Muscle of arm (tissue), 12 donors: Measurements from ENCODE around the gene FAM20A. TPM values are rescaled to one million over a fixed set of nuclear protein-coding genes. Genes with fewer than 3 reads are reported as not detected.
"Not testable (repeated sequence)": the region's sequence is repeated elsewhere in the genome, so short reads cannot be mapped to it uniquely, and the experiment has no call there.

Experiments
- DNase-seq: peaks from one replicate; pipeline ENCODE4 v3.0.0-alpha.2; 2013
- polyA plus RNA-seq, 12 donors: library from polyadenylated mRNA; unstranded; fragments of 120-200 nt; gene quantifications; one replicate each; pipeline ENCODE4 v1.2.1, GENCODE V29; 2013; ENCODE audit not compliant: insufficient read length in 12 of 12

Gene FAM20A
- polyA plus RNA-seq, 12 donors: 5.3 to 12.9 (median 8.5) TPM; not detected in 1

DNA sequence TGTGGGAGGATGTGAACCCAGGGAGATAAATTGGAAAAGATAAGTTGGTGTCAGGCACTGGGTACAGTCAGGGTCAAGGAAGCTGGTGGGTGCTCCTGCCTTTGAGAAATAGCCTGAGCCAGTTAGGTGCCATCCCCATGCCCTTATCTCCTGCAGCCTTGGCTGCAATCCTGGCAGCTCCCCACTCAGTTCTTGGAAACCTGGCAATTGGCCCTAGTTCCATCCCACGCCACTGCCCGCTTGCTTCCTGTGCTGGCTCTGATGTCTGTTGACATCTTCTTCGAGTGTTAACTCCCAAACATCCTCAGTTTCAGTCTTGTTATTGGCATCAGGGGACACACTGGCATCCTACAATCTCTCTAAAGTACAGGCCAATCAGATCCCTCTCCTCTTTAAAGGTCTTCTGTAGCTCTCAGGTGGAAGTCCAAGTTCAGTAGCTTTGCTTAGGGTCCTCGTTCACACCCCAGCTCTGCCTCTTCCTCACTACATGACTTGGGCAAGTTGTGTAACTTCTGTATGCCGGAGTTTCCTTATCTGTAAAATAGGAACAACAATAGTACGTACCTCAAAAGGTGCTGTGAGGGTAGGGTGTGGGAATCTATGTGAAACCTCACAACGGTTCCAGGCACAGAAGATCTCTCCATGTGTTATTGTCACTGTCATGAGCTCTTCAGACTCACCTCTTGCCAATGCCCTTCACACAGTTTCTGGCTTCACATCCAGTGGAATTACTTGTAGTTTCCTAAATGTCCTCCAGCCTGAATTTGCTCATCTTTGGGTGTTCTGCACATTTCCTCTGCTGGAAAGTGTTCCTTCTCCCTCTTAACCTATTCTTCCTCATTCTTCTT lies 102.5 kb downstream of the FAM20A start:
- no peak for DNase-seq

DNA sequence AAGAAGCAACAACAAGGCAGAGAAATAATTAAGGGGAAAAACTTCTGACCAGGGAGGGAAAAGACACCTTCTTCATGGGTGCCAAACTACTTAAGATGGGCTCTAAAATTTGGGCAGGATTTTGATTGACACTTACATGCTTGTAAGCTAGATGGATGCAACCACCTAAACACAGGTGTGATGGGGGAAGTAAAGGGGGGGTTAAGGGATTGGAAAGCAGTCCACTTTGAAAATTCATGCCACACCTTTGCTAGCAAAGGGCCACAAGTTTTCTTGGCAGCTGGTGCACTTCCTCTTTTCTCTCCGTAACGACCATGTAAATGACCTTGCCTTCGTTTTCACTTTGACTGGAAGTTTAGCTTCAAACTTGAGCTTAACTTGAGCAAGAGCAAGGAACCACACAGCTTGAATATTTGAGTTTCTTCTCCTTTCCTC lies 103.3 kb downstream of the FAM20A start:
- no peak for DNase-seq

DNA sequence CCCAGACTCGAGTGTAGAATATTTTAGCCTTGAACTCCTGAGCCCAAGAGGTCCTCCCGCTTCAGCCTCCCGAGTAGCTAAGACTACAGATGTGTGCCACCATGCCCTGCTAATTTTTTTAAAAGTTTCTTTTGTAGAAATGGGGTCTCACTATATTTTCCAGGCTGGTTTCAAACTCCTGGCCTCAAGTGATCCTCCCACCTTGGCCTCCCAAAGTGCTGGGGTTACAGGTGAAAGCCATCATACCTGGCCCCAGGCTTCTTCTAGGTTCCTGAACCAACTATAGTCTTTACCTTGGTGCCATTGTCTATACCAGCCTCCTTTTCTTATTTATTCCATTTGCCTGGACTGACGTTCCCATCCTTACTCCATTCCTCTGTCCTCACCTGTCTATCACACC lies 106.1 kb downstream of the FAM20A start:
- no peak for DNase-seq

DNA sequence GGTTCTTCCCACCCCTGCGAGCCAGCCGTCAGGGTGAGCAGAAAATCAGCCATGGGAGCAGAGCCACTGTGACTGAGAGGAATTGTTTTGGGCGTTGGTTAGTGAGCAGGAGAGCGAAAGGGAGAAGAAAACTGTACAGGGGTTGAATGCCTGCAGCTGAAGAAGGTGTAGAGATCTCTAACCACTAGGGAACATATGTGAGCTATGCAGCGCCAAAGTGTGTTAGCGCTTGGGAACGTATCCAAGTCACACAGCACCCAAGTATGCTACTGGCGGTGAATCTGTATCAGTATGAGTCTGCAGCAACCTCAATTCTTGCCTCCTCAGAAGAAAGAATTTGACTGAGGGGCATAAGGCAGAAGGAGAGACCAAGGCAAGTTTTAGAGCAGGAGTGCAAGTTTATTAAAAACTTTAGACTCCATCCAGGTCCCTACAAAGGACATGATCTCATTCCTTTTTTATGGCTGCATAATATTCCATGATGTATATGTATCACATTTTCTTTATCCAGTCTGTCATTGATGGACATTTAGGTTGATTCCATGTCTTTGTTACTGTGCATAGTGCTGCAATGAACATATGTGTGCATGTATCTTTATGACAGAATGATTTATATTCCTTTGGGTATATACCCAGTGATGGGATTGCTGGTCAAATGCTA lies 108.6 kb downstream of the FAM20A start:
- DNase-seq: not testable (repeated sequence)

DNA sequence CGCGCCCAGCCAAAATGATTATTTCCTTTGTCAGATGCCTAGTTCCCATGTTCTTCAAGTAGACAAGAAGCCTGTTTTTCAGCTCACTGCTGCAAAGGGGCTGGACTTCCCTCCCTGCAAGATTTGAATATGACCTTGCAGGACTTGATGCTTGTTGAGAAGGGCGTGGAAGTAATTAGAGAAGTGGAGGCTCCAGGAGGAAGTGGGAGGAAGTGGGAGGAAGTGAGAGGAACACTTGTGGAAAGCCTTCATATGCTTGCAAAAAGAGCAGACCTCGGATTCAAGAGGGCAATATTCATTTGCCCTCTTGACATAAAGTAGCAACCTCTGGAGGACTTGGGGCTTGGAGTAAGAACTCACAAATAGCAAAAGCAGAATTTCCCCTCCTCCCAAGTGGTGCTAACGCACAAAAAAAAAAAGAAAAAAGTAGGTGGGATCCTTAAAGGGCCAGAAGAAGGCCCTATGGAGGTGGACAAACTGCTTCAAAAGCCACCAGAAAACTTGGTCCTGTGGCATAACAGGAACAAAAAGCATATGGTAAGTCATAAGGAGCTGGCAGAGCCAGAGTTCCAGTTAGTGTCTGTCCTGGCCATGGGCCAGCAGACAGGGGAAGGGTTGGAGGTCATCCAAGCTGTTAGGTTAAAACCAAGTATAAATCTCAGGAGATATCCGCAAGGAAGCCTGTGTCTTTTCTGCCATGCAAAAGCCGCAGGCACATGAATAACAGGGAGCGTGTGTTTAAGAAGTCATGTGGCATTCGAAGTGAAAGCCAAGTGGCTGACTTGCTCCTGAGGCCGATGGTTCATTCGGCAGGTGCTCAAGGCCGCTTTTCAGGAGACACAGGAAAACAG lies 109.6 kb downstream of the FAM20A start:
- DNase-seq: no peak

DNA sequence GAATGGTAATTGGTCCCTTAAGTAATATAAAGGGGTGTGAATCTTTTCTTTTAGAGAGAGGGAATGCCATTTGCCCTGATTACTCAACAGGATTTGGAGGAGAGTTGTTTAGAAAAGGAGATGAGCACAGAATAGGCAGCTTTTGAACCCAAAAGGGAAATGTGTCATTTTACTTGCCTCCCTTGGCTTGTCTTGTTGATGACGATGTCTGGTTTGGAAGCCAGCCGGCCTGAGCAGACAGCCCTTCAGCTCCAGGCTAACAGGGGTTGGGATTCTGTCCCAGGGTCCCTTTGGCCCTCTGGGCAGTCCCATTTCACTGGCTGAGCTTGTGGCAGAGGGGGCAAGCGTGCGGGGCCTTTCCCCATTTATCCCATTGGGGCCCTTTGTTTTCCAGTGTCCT lies 111.2 kb downstream of the FAM20A start:
- no peak for DNase-seq

Other genes starting within 250 kb of the FAM20A start
- gene WIPI1, start 143.9 kb downstream of the FAM20A start, polyA plus RNA-seq: 10 to 100 TPM in 11 of 12 donors, not detected in 1; 40.0 to 56.7 (median 45.3) TPM
- 100 to 1,000 TPM; 280 to 504 (median 393) TPM for gene PRKAR1A, start 88.9 kb downstream of the FAM20A start, polyA plus RNA-seq